NCI-H1105 treated with DMSO at 0.1 percent for 48 hours (cell line): ENCODE results near the gene EDN2.

Experiments
- DNase-seq: peaks from one replicate; lab custom pipeline; 2025; lab: John Stamatoyannopoulos, UW

EDN2 gene

DNA sequence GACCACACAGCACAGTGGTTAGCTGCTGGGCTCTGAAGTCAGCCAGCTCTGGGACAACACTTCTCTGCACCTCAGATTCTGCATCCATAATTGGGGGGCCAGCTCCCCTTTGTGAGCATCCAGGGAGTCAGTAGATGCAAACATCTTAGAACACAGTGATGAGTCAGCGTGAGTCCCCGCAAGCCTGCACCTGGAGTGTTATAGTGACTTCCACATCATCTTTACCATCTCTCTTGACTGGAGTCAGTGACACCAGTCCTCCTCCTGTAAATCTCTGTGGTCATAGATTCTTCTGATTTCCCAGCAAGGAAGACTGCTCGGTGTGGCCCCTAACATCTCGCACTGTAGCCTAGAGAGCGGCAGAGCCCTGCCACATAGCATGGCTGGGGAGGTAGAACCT is 13.9 kb upstream of the EDN2 start:
- no peak for DNase-seq

- no peak for DNase-seq
Observed at GRCh38 chr1:41497461-41498030, 13.1 kb upstream of the EDN2 start.

DNA sequence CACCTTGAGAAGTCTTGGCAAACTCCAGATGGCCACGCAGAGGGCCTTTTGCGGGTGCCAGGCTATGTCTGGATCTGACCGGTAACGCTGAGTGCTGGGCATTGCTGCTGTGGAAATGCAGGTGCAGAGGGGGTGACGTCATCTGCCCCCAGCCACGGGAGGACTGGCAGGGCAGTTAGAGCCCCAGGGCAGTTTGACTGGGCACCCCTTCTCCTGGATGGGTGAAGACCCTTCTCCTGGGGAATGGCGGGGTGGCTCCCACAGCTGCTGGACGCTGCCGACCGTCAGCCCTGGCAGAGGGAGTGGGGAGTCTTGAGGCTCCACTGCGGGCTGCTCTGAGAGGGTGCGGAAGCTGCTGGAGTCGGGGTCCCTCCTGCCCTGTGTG is 12.6 kb upstream of the EDN2 start:
- no peak for DNase-seq

DNA sequence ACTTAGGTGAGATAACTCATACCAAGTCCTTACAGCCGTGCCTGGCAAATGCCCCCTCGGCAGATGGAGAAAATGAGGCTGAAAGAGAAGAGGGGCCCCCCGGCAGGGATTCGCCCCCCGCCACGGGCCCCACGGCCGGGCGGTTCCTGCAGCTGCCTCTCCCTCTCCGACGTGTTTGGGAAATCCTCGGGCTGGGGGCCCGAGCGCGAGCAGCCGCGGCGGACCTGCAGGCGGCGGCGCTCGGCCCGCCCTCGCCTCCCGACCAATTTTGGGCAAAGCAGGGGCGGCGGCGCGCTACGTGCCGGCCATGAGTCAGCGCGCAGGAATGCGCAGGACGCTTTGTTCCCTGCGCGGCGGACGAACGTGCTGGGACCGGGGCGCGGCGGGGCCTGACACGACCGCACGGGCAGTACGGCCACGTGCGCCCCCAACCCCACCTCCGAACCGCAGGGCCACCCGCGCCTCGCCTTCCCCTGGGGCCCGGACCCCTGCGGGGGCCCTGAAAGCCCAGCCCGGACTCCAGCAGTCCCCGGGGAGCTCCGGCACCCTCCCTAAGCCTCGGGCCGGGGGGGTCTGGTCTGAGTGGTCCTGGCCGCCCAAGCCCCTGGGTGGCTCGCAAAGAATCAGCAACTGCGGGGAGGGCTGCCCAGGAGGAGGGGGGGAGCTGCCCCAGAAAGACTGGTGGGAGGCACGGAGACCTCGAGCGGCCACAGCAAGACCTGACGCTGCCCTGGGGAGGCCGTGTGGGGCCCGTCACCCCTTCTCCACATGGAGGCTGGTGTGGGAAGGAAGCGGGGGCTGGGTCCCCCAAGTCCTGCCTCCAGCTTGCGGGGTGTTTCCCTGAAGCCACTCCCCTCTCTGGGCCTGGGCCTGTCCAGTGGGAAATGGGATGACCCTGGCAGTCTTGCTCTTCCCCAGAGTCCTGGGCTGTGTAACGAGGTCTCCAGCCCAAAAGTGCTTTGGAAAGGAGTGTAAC is 11.9 kb upstream of the EDN2 start:
- DNase-seq, result no peak

GRCh38 chr1:41495210-41495948 is 10.9 kb upstream of the EDN2 start:
- DNase-seq, result no peak

GRCh38 chr1:41494351-41495209 is 10.1 kb upstream of the EDN2 start:
- DNase-seq, result no peak

GRCh38 chr1:41493626-41494350 is 9.3 kb upstream of the EDN2 start:
- DNase-seq, result no peak

DNA sequence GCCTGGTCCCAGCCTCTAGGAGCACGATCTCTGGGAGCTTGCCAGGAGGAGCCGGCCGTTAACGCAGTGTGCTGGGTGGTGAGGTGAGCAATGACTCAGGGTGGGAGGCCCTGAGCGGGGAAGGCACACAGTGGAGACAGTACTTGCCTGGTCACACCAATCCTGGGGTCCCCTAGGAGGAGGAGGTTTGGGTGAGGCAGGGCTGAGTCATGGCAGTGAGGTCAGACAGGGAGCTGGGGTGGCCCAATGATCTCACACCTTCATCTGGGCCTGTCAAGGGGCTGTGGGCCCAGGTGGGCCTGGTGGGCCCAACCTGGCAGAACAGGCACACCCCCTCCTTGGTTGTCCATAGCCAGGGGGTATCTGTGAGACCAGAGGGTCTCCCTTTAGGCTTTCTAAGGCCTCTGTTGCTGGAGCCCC is 8.6 kb upstream of the EDN2 start:
- no peak for DNase-seq

- DNase-seq, result no peak
Observed at GRCh38 chr1:41492341-41492848, 7.9 kb upstream of the EDN2 start.

DNA sequence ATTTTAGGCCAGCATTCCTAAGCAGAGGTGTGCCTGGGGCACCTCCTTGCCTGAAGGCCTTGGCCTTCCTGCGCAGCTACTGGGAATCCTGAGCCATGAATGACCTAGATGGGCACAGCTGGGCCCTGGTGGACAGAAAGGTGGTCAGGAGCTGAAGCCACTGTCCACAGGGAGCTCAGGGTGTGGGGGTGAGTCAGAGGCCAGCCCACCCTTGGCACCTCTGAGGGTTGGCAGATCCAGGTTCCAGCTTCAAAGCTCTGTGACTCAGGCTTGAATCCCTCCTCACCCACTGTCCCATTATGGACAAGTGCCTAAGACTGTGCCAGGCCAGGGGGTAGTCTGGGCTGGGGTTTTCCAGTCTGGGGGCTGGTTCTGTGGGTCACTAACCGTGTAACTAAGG is 6.4 kb upstream of the EDN2 start:
- no peak for DNase-seq

DNA sequence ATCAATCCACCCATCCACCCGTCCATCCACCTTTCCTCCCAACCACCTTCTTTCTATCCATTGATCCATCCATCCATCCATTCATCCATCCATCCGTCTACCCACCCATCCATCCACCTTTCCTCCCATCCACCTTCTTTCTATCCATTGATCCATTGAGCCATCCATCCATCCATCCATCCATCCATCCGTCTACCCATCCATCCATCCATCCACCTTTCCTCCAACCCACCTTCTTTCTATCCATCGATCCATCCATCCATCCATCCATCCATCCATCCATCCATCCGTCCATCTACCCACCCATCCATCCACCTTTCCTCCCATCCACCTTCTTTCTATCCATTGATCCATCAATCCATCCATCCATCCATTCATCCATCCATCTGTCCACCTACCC is 5.1 kb upstream of the EDN2 start:
- DNase-seq, result no peak

GRCh38 chr1:41488040-41488951 is 3.8 kb upstream of the EDN2 start:
- DNase-seq, result no peak

- no peak for DNase-seq
Observed at GRCh38 chr1:41487126-41488039, 2.9 kb upstream of the EDN2 start.

DNA sequence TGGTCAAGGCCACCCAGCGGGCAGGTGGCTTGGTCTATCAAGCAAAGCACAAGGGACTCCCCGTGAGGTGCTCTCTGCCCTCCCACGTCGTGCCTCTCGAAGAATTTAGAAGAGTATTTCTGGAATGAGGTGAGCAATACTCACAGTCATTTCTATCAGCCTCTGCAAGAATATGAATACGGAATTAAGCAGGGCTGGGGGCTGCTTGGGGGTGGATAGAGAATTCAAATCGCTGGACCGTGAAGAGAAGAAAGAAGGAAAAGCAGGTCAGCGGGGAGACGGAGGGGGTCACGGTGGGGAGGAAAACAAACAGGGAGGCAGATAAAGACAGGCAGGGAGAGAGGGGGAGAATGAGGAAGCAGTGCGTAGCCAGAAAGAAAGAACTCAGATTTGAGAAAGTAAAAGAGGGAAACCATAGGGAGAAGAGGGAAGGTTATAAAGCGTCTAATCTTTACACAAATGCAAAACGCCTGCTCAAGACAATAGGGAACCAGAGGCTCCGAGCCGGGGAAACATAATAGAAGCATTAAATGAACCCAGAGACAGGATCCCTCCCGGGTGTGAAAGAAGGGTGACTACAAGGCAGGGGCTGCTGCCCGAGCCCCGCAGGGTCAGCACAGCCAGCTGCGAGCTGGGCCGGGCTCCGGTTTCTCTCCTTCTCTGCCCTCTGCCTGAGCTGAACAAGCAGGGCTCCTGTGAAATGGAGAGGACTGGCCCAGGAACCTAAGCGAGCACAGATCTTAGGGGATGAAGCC is 2.1 kb upstream of the EDN2 start:
- no peak for DNase-seq

DNA sequence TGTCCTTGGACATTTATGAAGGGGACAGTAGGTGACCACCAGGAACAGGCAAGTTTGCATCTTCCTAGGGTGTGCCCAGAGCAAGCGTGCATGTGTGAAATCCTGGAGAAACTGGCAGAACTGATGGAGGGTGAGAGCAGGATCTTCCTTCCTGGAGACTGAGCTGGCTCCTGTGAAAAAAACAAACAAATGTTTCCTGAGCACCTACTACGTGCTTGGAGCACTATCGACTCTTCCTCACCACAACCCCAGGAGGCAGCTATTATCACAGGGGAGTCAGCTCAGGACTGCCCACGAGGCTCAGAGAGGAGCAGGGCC is 1.5 kb upstream of the EDN2 start:
- no peak for DNase-seq

- DNase-seq, result no peak
Observed at GRCh38 chr1:41485605-41486004, 1.1 kb upstream of the EDN2 start.

- no peak for DNase-seq
Observed at GRCh38 chr1:41483960-41484401, 502 bp downstream of the EDN2 start.
